SU-DHL-6 (cell line): ENCODE measurements around the gene B3GAT2.

Experiments
- H2AFZ ChIP-seq: fragments of 200-600 bp; sonication (generic); 2 replicates; pipeline ENCODE4 v1.6.1; 2014; ENCODE audit warnings: low read depth, mild to moderate bottlenecking, moderate library complexity, mixed read lengths, antibody characterized with exemption, low read length; ENCODE audit not compliant: severe bottlenecking
- H3F3A ChIP-seq: fragments of 200-600 bp; shearing (Covaris generic); 2 replicates; pipeline ENCODE4 v1.6.0; 2016; ENCODE audit warnings: antibody characterized with exemption, mild to moderate bottlenecking; ENCODE audit not compliant: insufficient read depth
- H3K27ac ChIP-seq: fragments of 200-600 bp; sonication (generic); 2 replicates; pipeline ENCODE4 v1.5.1; 2016; ENCODE audit warnings: low read depth, mild to moderate bottlenecking, low read length, moderate library complexity, mixed read lengths
- H3K27me3 ChIP-seq: fragments of 200-600 bp; sonication (generic), shearing (Covaris generic); 2 replicates; pipeline ENCODE4 v1.6.0; 2014; ENCODE audit warnings: mild to moderate bottlenecking, low read length
- H3K36me3 ChIP-seq: fragments of 200-600 bp; sonication (generic); 2 replicates; pipeline ENCODE4 v1.6.1; 2014; ENCODE audit warnings: mild to moderate bottlenecking, low read length, mixed read lengths
- H3K4me2 ChIP-seq: fragments of 300-600, 200-600 bp; shearing (Covaris generic), sonication (generic); 2 replicates; pipeline ENCODE4 v1.6.0; 2014; ENCODE audit warnings: low read length, low read depth, mild to moderate bottlenecking; ENCODE audit not compliant: poor library complexity, severe bottlenecking
- H3K4me3 ChIP-seq: fragments of 200-600 bp; sonication (generic); 2 replicates; pipeline ENCODE4 v1.5.1; 2014; ENCODE audit warnings: antibody characterized with exemption, low read length, mild to moderate bottlenecking, mixed read lengths; ENCODE audit not compliant: insufficient read depth, poor library complexity, severe bottlenecking
- H3K79me2 ChIP-seq: fragments of 200-600 bp; sonication (generic); 2 replicates; pipeline ENCODE4 v1.6.1; 2014; ENCODE audit warnings: mild to moderate bottlenecking, low read length, moderate library complexity; ENCODE audit not compliant: insufficient read depth
- H3K9ac ChIP-seq: fragments of 200-600 bp; sonication (generic); 2 replicates; pipeline ENCODE4 v1.7.0; 2014; ENCODE audit warnings: mild to moderate bottlenecking, low read length
- H3K9me2 ChIP-seq: fragments of 200-600 bp; sonication (generic); replicated peaks from 2 replicates; pipeline ENCODE4 v1.6.1; 2014; ENCODE audit warnings: low read length; ENCODE audit not compliant: insufficient read depth
- H3K9me3 ChIP-seq: fragments of 200-600 bp; sonication (generic); 2 replicates; pipeline ENCODE4 v1.6.1; 2014; ENCODE audit warnings: low read length, mixed read lengths; ENCODE audit not compliant: insufficient read depth
- H4K20me1 ChIP-seq: fragments of 200-600 bp; sonication (generic); 2 replicates; pipeline ENCODE4 v1.6.1; 2014; ENCODE audit warnings: low read depth, mild to moderate bottlenecking, antibody characterized with exemption, low read length, moderate library complexity, mixed read lengths
- EZH2phosphoT487 ChIP-seq: fragments of 200-600 bp; sonication (generic), shearing (Covaris generic); conservative IDR thresholded peaks from 2 replicates; pipeline ENCODE4 v1.6.1; 2018; ENCODE audit warnings: mild to moderate bottlenecking, antibody characterized with exemption, low read length, moderate library complexity, mixed read lengths
- TF ChIP-seq, protein P1 (sequence below): fragments of 200-600 bp; sonication (generic); IDR thresholded peaks from one replicate; pipeline ENCODE4 v1.5.1; 2017; ENCODE audit warnings: antibody characterized with exemption, mild to moderate bottlenecking, low read length, moderate library complexity; ENCODE audit not compliant: insufficient read depth, poor library complexity, severe bottlenecking

The B3GAT2 gene

DNA sequence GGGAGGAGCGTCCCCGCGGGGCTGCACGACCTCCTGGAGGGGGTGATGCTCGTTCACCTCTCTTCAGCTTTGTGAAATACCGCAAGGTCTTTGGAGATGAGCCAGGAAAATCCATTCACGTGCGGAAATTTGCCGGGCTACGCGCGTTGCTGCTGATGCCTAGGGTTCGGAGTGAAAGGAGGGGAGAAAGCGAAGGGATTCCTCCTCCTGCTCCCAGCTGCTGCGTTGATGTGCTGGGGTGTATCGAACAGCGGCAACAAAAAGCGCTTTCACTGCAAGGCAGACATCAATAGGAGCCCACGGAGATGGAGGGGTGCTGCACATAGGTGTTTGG lies 391 bp upstream of the B3GAT2 start:
- TF ChIP-seq, protein P1, sequence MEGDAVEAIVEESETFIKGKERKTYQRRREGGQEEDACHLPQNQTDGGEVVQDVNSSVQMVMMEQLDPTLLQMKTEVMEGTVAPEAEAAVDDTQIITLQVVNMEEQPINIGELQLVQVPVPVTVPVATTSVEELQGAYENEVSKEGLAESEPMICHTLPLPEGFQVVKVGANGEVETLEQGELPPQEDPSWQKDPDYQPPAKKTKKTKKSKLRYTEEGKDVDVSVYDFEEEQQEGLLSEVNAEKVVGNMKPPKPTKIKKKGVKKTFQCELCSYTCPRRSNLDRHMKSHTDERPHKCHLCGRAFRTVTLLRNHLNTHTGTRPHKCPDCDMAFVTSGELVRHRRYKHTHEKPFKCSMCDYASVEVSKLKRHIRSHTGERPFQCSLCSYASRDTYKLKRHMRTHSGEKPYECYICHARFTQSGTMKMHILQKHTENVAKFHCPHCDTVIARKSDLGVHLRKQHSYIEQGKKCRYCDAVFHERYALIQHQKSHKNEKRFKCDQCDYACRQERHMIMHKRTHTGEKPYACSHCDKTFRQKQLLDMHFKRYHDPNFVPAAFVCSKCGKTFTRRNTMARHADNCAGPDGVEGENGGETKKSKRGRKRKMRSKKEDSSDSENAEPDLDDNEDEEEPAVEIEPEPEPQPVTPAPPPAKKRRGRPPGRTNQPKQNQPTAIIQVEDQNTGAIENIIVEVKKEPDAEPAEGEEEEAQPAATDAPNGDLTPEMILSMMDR = no peak
- TF ChIP-seq EZH2phosphoT487 = no peak
- Histone ChIP-seq H3K4me2 (no peak overlapping the region), H3K9me2 (no peaks in the 10 kb centered on the region), H3K79me2 (no peaks in the 10 kb centered on the region), H4K20me1 (no peaks in the 10 kb centered on the region), H3K4me3 (no peak overlapping the region), H3K36me3 (no peaks in the 10 kb centered on the region), H3F3A (no peaks in the 10 kb centered on the region), H3K9ac (no peak overlapping the region), H3K27me3 (no peaks in the 10 kb centered on the region), H3K27ac (no peak overlapping the region), H3K9me3 (no peaks in the 10 kb centered on the region), H2AFZ (no peak overlapping the region)

DNA sequence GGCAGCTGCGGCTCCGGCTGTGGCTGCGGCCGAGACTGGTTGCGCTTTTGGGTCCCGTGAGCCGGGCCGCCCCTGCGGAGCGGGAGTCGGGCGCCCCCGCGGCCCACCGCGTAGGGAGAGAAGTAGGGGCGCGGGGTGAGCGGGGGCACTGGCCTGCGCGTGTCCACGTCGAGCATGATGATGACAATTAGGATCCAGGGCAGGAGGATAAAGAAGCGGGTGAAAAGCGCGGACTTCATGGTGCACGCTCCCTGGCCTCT lies 739 bp downstream of the B3GAT2 start:
- H3K4me3 ChIP-seq = no peak overlapping the region
- no peaks in the 10 kb centered on the region for H3K9me3 ChIP-seq
- no peak overlapping the region for H2AFZ ChIP-seq
- H3K9ac ChIP-seq = no peak overlapping the region
- peak overlapping the region; percentile 30 for H3K4me2 ChIP-seq
- H3K27me3 ChIP-seq = no peaks in the 10 kb centered on the region
- no peak overlapping the region for H3K27ac ChIP-seq
- H4K20me1 ChIP-seq = no peaks in the 10 kb centered on the region
- TF ChIP-seq, protein P1 = no peak
- TF ChIP-seq EZH2phosphoT487 = no peak
- H3K36me3 ChIP-seq = no peaks in the 10 kb centered on the region
- H3F3A ChIP-seq = no peaks in the 10 kb centered on the region
- no peaks in the 10 kb centered on the region for H3K79me2 ChIP-seq
- no peaks in the 10 kb centered on the region for H3K9me2 ChIP-seq

DNA sequence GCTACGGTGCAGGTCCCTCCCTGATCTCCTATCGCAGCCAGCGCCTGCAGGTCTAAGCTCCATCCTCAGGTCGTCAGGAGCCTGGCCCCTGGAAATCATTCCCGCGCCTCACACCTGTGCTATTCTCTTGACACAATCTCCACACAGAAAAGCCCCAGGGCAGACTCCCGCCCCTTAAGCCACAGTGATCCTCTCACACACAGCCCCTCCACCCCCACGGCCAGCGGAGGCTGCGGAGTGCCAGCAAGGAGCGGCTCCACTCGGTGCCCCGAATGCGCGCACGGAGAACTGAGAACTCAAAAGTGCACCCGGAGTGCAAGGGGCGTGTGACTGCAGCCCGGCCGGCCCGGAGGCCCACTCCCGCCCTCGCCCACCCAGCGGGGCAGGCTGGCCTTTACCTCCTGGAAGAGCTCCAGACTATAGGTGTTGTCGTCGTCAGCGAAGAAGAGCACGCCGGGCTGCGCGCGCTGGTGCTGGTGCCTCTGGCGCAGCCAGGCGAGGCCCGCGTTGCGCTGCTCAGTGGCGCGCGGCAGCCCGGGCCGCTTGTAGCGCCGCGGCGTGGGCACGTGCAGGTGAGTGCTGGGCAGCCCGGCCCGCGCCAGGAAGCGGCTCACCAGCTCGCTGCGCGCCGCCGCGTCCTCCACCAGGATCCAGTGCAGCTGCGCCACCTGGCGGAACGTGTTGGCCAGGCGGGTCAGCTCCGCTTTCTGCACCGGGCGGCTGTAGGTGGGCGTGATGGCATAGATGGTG lies 1.2 kb downstream of the B3GAT2 start:
- H3K4me3 ChIP-seq = no peak overlapping the region

More for the DNA sequence above, 1.2 kb downstream of the B3GAT2 start:
- no peaks in the 10 kb centered on the region for H4K20me1 ChIP-seq
- H3K4me2 ChIP-seq = peak overlapping the region; percentile 30
- no peaks in the 10 kb centered on the region for H3K79me2 ChIP-seq
- no peaks in the 10 kb centered on the region for H3K27me3 ChIP-seq
- no peaks in the 10 kb centered on the region for H3F3A ChIP-seq
- no peaks in the 10 kb centered on the region for H3K9me2 ChIP-seq
- no peaks in the 10 kb centered on the region for H3K9me3 ChIP-seq
- H2AFZ ChIP-seq = no peak overlapping the region
- no peaks in the 10 kb centered on the region for H3K36me3 ChIP-seq
- no peak overlapping the region for H3K27ac ChIP-seq
- TF ChIP-seq EZH2phosphoT487 = no peak
- TF ChIP-seq, protein P1 = peak; percentile 36
- H3K9ac ChIP-seq = no peak overlapping the region; the same call in 1 of the 2 replicates
